GM12878 (cell line): ENCODE results near the gene SLC17A7. TPM values are rescaled to one million over a fixed set of nuclear protein-coding genes. Genes with fewer than 3 reads are reported as not detected.

ENCODE experiments used
- ATF7 ChIP-seq: fragments of 450-650 bp; IDR thresholded peaks from 2 replicates; pipeline ENCODE4 v1.6.1; 2016; ENCODE audit warnings: low read depth, mild to moderate bottlenecking
- BCL3 ChIP-seq: IDR thresholded peaks from 2 replicates; pipeline ENCODE4 v1.6.1; 2011; ENCODE audit warnings: borderline replicate concordance, low read depth, mild to moderate bottlenecking, moderate library complexity, low read length; ENCODE audit not compliant: insufficient read depth, poor library complexity, severe bottlenecking
- CBFB ChIP-seq: IDR thresholded peaks from 2 replicates; pipeline ENCODE4 v1.6.1; 2016; ENCODE audit warnings: antibody characterized with exemption, low read depth
- CHD2 ChIP-seq: IDR thresholded peaks from 2 replicates; pipeline ENCODE4 v1.6.1; 2011; ENCODE audit warnings: low read depth, low read length, improper control_type of control experiment, borderline replicate concordance
- CREM ChIP-seq: IDR thresholded peaks from 2 replicates; pipeline ENCODE4 v1.6.1; 2014; ENCODE audit warnings: antibody characterized with exemption, low read depth
- EGR1 ChIP-seq, 2 experiments: IDR thresholded peaks; 1 replicate in 1 of 2; 2 replicates in 1 of 2; pipeline ENCODE4 v1.6.1; 2011 to 2012; ENCODE audit warnings: low read depth in 2 of 2, low read length in 2 of 2, borderline replicate concordance in 1 of 2, mild to moderate bottlenecking in 1 of 2, moderate library complexity in 1 of 2
- ESRRA ChIP-seq: IDR thresholded peaks from 2 replicates; pipeline ENCODE4 v1.6.1; 2012; ENCODE audit warnings: mild to moderate bottlenecking, low read length, improper control_type of control experiment
- ETV6 ChIP-seq, 2 experiments: fragments of 450-650 bp in 1 of 2; IDR thresholded peaks in 1 of 2; conservative IDR thresholded peaks in 1 of 2; 2 replicates each; pipeline ENCODE4 v1.6.1; 2014; ENCODE audit warnings: antibody characterized with exemption in 1 of 2, borderline replicate concordance in 1 of 2, low read depth in 1 of 2, mild to moderate bottlenecking in 1 of 2, moderate library complexity in 1 of 2
- FOXM1 ChIP-seq: IDR thresholded peaks from 2 replicates; pipeline ENCODE4 v1.6.1; 2012; ENCODE audit warnings: low read depth, mild to moderate bottlenecking, inconsistent platforms, low read length, moderate library complexity
- GABPA ChIP-seq: IDR thresholded peaks from 2 replicates; pipeline ENCODE4 v1.6.1; 2014; ENCODE audit warnings: antibody characterized with exemption, low read depth, mild to moderate bottlenecking, inconsistent platforms
- GATAD2B ChIP-seq: fragments of 450-650 bp; conservative IDR thresholded peaks from 2 replicates; pipeline ENCODE4 v1.6.1; 2017; ENCODE audit warnings: low read depth, mild to moderate bottlenecking, moderate library complexity
- LARP7 ChIP-seq: fragments of 450-650 bp; IDR thresholded peaks from 2 replicates; pipeline ENCODE4 v1.6.1; 2017; ENCODE audit warnings: mild to moderate bottlenecking
- MAX ChIP-seq: IDR thresholded peaks from 2 replicates; pipeline ENCODE4 v1.6.1; 2012; ENCODE audit warnings: low read depth, low read length, improper control_type of control experiment
- MEF2B ChIP-seq: fragments of 450-650 bp; IDR thresholded peaks from 2 replicates; pipeline ENCODE4 v1.6.1; 2018; ENCODE audit warnings: mild to moderate bottlenecking, moderate library complexity; ENCODE audit not compliant: partially characterized antibody, poor library complexity, severe bottlenecking
- NFYA ChIP-seq: IDR thresholded peaks from 2 replicates; pipeline ENCODE4 v1.6.1; 2011; ENCODE audit warnings: low read depth, mild to moderate bottlenecking, low read length, improper control_type of control experiment, borderline replicate concordance
- POLR2AphosphoS2 ChIP-seq: IDR thresholded peaks from 2 replicates; pipeline ENCODE4 v1.6.1; 2011; ENCODE audit warnings: low read depth, mild to moderate bottlenecking, low read length, improper control_type of control experiment, moderate library complexity
- RAD51 ChIP-seq: fragments of 450-650 bp; IDR thresholded peaks from 2 replicates; pipeline ENCODE4 v1.6.1; 2016; ENCODE audit warnings: moderate library complexity, mild to moderate bottlenecking, inconsistent platforms
- RELA ChIP-seq: fragments of 450-650 bp; IDR thresholded peaks from 2 replicates; pipeline ENCODE4 v1.8.0; 2014; ENCODE audit warnings: borderline replicate concordance; ENCODE audit not compliant: partially characterized antibody
- RFX5 ChIP-seq: IDR thresholded peaks from 2 replicates; pipeline ENCODE4 v1.6.1; 2011; ENCODE audit warnings: low read depth, low read length, improper control_type of control experiment
- SMAD5 ChIP-seq: IDR thresholded peaks from 2 replicates; pipeline ENCODE4 v1.6.1; 2016; ENCODE audit warnings: antibody characterized with exemption, low read depth
- TCF12 ChIP-seq: IDR thresholded peaks from 2 replicates; pipeline ENCODE4 v1.6.1; 2011; ENCODE audit warnings: low read depth, mild to moderate bottlenecking, low read length
- TCF3 ChIP-seq: IDR thresholded peaks from 2 replicates; pipeline ENCODE4 v1.6.1; 2012; ENCODE audit warnings: low read depth, mild to moderate bottlenecking, low read length, borderline replicate concordance; ENCODE audit not compliant: insufficient read depth
- YY1 ChIP-seq: IDR thresholded peaks from 2 replicates; pipeline ENCODE4 v1.6.1; 2011; ENCODE audit warnings: low read depth, mild to moderate bottlenecking, low read length
- ZBTB33 ChIP-seq: fragments of 450-650 bp; IDR thresholded peaks from 2 replicates; pipeline ENCODE4 v1.6.1; 2017; ENCODE audit warnings: mild to moderate bottlenecking
- ZNF24 ChIP-seq: fragments of 450-650 bp; IDR thresholded peaks from 2 replicates; pipeline ENCODE4 v1.6.1; 2017; ENCODE audit warnings: antibody characterized with exemption, mild to moderate bottlenecking
- ZSCAN29 ChIP-seq: fragments of 450-650 bp; IDR thresholded peaks from 2 replicates; pipeline ENCODE4 v1.6.1; 2017; ENCODE audit warnings: mild to moderate bottlenecking, moderate library complexity
- polyA plus RNA-seq, 11 experiments: library from polyadenylated mRNA; depleted of rRNA in 4 of 11; unstranded in 6 of 11; stranded (reverse) in 5 of 11; fragments of >200 nt; fragmentation: Nextera tagmentation in 4 of 11; fragmentation: Illumina TruSeq in 1 of 11; extraction: Ambion mirVana in 4 of 11; extraction: Trizol in 1 of 11; gene quantifications; 1 replicate in 1 of 11; 2 replicates in 10 of 11; pipeline versions ENCODE4 v1.2.1 to v1.2.3, GENCODE V29; 2011 to 2016; ENCODE audit warnings: inconsistent platforms in 2 of 11, missing spikeins in 2 of 11, low read depth in 1 of 11
- total RNA-seq, 4 experiments: library from RNA; depleted of rRNA in 3 of 4; stranded (reverse); fragments of >200 nt in 3 of 4; fragmentation: Illumina TruSeq in 1 of 4; extraction: Trizol in 1 of 4; gene quantifications; 2 replicates each; pipeline versions ENCODE4 v1.2.1 to v1.2.3, GENCODE V29; 2013 to 2021

SLC17A7 gene
- total and polyA plus RNA-seq, 10 of the 15 experiments (the other 5 are each of a cell fraction or from before 2014, with no cell fraction given): 0.03 to 0.24 (median 0.06) TPM; not detected in 6

- TF ChIP-seq YY1 (peak; percentile 97), NFYA (no peak; the same call in 1 of the 2 replicates), RAD51 (peak; percentile 97), ETV6 (conservative IDR thresholded peaks at IDR 0.05 in 1 of 2, IDR thresholded peaks at IDR 0.05 in 1 of 2; ENCODE audit: borderline replicate concordance in 1 of 2, low read depth in 1 of 2) (no peak), ZSCAN29 (no peak), CBFB (peak; percentile 99), GABPA (peak; percentile 84), ATF7 (peak; percentile 91), RELA (peak; percentile 89), GATAD2B (no peak), ZNF24 (no peak), ZBTB33 (no peak), POLR2AphosphoS2 (peak; percentile 98), TCF12 (peak; percentile 83; the same call in 1 of the 2 replicates), ESRRA (0 out of 2 replicates have a peak, but pooled peaks have one; percentile 23), TCF3 (peak; percentile 87), LARP7 (peak; percentile 87; the same call in 1 of the 2 replicates), MEF2B (peak; percentile 63), SMAD5 (peak; percentile 98), BCL3 (no peak), RFX5 (peak; percentile 82), CREM (peak; percentile 98), EGR1 (IDR thresholded peaks at IDR 0.05; ENCODE audit: borderline replicate concordance in 1 of 2, low read depth in 2 of 2, low read length in 2 of 2) (peak; percentile 20 to 72), CHD2 (peak; percentile 92; the same call in 1 of the 2 replicates), FOXM1 (peak; percentile 69), MAX (peak; percentile 98)
Observed at GRCh38 chr19:49487277-49488045, 46.1 kb upstream of the SLC17A7 start, which contains the start of gene RPL13A (continued).
